Activated naive CD4-positive, alpha-beta T cell treated with anti-CD3 and anti-CD28 coated beads, Interleukin-2, amount 50 U/mL, for 24 hours (primary cell): ENCODE data around the gene RDH16.

ENCODE experiments used
- H3K27ac Mint-ChIP-seq: one replicate; pipeline ENCODE4 v1.8.0; 2021; ENCODE audit warnings: mild to moderate bottlenecking, mixed read lengths
- H3K27me3 Mint-ChIP-seq: one replicate; pipeline ENCODE4 v1.8.0; 2021; ENCODE audit warnings: mixed read lengths
- H3K36me3 Mint-ChIP-seq: one replicate; pipeline ENCODE4 v1.8.0; 2021; ENCODE audit warnings: mixed read lengths
- H3K4me1 Mint-ChIP-seq: one replicate; pipeline ENCODE4 v1.8.0; 2021; ENCODE audit warnings: mixed read lengths
- H3K4me3 Mint-ChIP-seq: one replicate; pipeline ENCODE4 v1.8.0; 2021; ENCODE audit warnings: mild to moderate bottlenecking, mixed read lengths
- H3K9me3 Mint-ChIP-seq: one replicate; pipeline ENCODE4 v1.8.0; 2021; ENCODE audit warnings: mixed read lengths

RDH16 gene, protein sequence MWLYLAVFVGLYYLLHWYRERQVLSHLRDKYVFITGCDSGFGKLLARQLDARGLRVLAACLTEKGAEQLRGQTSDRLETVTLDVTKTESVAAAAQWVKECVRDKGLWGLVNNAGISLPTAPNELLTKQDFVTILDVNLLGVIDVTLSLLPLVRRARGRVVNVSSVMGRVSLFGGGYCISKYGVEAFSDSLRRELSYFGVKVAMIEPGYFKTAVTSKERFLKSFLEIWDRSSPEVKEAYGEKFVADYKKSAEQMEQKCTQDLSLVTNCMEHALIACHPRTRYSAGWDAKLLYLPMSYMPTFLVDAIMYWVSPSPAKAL

DNA sequence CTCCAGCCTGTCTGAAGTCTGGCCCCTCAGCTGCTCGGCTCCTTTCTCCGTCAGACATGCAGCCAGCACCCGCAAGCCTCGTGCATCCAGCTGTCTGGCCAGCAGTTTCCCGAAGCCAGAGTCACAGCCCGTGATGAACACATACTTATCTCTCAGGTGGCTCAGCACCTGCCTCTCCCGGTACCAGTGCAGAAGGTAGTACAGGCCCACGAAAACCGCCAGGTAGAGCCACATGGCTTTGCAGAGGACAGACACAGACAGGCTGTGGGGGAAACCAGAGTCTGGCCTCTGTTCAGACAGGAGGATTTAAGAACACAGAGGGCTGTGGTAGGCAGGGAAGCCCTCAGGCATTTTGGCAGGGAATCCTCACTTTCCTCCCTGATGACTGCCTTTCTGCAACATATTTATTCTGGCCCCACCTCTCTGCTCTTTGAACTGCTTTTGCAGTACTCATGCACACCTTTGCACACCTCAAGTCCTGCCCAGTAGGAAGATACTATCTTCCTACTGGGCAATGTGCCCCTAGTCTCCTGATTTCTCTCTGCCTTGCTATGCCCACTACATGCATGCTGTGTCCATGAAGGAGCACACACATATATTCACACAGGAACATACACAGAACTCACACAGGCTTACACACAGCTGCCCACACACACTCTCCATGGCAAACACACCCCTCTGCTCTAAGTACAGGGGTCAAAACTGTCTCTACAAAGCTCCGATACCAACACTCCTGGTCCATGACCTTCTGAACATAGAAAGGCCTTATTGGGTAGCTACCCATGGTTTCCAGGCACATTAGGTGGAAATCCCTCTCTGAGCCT, at the start of gene RDH16:
Gene RDH16 (minus strand): TSS at position 380 of the 824 bp plus-strand sequence. CDS start 146 bp downstream, at position 234.
- peaks cover 2% of the 10 kb centered on the region for H3K36me3 Mint-ChIP-seq
- H3K4me1 Mint-ChIP-seq: no peaks in the 10 kb centered on the region
- H3K4me3 Mint-ChIP-seq: no peak within 1 kb of the TSS
- H3K9me3 Mint-ChIP-seq: no peaks in the 10 kb centered on the region
- no peaks in the 10 kb centered on the region for H3K27me3 Mint-ChIP-seq
- H3K27ac Mint-ChIP-seq: no peak within 1 kb of the TSS

DNA sequence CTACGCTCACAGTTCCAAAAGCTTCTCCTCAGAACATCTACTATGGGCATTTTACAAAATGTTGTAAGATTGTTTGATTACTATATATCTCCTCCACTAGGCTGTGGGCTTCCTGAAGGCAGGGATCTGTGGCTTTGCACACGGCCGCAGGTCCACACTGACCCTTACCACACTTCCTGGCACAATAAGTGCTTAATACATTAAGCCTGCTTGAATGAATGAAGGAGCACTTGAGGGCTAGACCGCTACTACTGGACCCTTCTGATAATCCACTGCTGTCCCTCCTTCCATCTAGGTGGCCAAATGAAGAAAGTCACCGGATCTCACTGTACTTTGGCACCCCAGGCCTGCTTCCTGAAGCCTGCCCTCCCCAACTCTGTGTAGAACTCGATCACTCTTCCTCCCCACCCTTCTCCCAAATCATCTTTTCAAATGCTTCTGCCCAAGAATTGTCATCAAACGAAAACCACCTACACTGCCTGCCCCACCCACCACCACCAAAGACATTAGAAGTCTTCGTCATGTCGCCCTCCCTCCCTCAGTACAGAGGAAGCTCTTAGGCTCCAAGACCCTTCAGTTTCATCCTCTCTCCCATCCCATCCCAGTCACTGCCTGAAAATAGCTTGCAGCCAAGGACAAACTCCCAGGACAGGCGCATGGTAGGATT, 49.5 kb upstream of the RDH16 start:
- Mint-ChIP-seq H3K36me3 (peaks cover 12% of the 10 kb centered on the region), H3K27me3 (no peaks in the 10 kb centered on the region), H3K9me3 (no peaks in the 10 kb centered on the region), H3K27ac (peak overlapping the region; percentile 99), H3K4me1 (peaks cover 76% of the 10 kb centered on the region), H3K4me3 (peak overlapping the region; percentile 91)

- Mint-ChIP-seq H3K9me3 (no peaks in the 10 kb centered on the region), H3K27me3 (no peaks in the 10 kb centered on the region), H3K4me1 (peaks cover 76% of the 10 kb centered on the region), H3K4me3 (peak within 1 kb of the TSS; percentile 95), H3K36me3 (peaks cover 12% of the 10 kb centered on the region), H3K27ac (peak within 1 kb of the TSS; percentile 99)
Observed at GRCh38 chr12:57005980-57006808, 48.8 kb upstream of the RDH16 start, which contains the start of gene ZBTB39. Gene ZBTB39 (minus strand): TSS chr12:57006546. CDS start chr12:57004917, 1,629 bp downstream.

DNA sequence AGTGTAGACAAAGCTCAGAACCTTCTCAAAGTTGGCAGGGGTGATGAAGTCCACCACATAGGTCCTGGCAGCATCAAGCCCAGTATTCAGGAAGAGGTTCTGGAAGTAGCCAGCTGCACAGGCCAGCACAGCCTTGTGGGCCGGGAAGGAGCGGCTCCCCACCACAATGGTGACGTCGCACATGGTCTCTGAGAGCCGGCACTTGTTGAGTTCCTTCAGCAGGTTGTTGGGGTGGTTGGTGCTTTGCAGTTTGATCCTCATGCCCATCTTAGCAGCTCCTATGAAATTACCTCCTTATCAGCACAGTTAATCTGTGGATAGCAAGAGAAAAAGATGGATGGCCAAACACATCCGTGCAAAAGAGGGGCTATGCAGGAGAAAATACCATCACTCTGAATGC, 47.2 kb upstream of the RDH16 start:
- Mint-ChIP-seq H3K27me3 (no peaks in the 10 kb centered on the region), H3K9me3 (no peaks in the 10 kb centered on the region), H3K4me3 (peak overlapping the region; percentile 95), H3K27ac (no peak overlapping the region), H3K36me3 (peaks cover 12% of the 10 kb centered on the region), H3K4me1 (peaks cover 77% of the 10 kb centered on the region)

DNA sequence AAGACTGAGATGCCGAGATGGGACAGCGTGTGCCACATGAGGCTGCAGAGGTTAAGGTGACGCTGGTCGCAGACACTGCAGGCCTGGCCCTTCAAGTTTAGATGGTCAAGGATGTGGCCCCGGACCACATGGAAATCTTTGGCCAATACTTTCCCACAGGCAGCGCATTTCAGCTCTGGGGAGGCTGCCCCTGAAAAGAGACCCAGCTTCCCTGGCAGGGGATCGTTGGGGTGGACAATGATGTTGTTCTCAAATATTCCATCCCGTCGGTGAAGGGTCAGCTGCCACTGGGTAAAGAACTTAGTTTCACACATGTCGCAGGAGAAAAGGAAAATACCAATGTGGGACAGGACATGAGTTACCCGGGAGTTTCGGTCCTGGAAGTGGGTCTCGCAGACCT, 46.0 kb upstream of the RDH16 start:
- no peak overlapping the region for H3K4me3 Mint-ChIP-seq
- peaks cover 83% of the 10 kb centered on the region for H3K4me1 Mint-ChIP-seq
- H3K27me3 Mint-ChIP-seq: no peaks in the 10 kb centered on the region
- no peak overlapping the region for H3K27ac Mint-ChIP-seq
- no peaks in the 10 kb centered on the region for H3K9me3 Mint-ChIP-seq
- H3K36me3 Mint-ChIP-seq: peaks cover 15% of the 10 kb centered on the region

DNA sequence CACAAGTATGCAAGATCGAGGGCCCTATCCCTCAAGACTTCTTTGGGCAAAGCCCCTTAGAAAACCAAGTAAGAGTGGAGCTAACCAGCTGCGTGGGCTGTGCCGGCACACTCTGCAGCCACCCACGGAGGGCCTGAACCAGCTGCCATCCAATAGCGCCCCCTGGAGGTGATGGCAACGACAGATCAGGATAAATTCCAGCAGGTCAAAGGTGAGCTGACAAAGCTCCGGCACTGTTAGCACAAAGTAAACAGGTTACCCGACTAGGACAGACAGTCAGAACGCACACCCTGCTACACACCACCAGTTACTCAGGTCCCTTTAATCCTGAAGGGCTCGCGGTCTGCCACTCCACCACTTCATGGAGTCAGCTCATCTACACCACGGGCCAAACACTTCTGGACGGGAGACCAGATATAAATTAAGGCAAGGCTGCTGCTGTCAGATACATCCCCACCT, 44.1 kb upstream of the RDH16 start:
- Mint-ChIP-seq H3K27me3 (no peaks in the 10 kb centered on the region), H3K4me3 (peak overlapping the region; percentile 33), H3K27ac (peak overlapping the region; percentile 57), H3K4me1 (peaks cover 72% of the 10 kb centered on the region), H3K36me3 (peaks cover 18% of the 10 kb centered on the region), H3K9me3 (no peaks in the 10 kb centered on the region)

DNA sequence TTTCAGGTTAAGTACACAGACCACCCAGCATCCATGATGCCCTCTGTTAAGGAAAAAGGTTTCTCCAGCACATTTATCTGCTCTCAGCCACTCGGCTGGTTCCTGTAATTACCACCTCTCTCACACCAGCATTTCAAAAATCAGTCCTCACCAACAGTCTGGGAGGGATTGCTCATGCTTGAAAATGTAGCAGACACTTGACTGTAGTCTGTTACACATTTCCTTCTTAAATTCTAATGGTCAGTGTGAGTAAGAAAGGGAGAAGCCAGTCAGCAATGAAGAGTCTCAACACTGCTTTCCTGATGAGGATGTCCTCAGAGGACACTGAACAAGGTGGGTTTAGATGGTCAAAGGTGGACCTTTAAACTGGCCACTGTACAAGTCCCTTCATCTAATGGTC, 43.0 kb upstream of the RDH16 start:
- Mint-ChIP-seq H3K4me3 (peak overlapping the region; percentile 5), H3K4me1 (peaks cover 67% of the 10 kb centered on the region), H3K27me3 (no peaks in the 10 kb centered on the region), H3K27ac (no peak overlapping the region), H3K36me3 (peaks cover 18% of the 10 kb centered on the region), H3K9me3 (no peaks in the 10 kb centered on the region)

DNA sequence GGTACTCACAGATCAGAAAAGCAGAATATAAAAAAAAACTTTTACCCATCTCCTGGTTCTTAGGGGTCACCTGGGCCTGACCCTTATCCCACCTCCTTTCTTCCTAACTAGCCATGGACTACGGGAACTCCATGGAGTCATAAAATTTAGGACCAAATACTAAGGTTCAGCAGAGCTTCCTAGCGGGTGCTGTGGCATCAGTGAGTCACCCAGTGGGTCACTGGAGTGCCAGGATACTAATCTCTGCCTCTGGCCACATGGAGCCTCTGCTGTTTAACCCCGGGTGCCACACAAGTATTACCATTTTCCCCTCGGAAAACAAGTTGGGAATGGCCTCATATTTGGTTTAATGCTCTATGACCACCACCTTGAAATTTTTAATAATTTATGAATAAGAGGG, 42.0 kb upstream of the RDH16 start:
- H3K9me3 Mint-ChIP-seq: no peaks in the 10 kb centered on the region
- peaks cover 58% of the 10 kb centered on the region for H3K4me1 Mint-ChIP-seq
- peak overlapping the region; percentile 92 for H3K27ac Mint-ChIP-seq
- H3K36me3 Mint-ChIP-seq: peaks cover 18% of the 10 kb centered on the region
- no peak overlapping the region for H3K4me3 Mint-ChIP-seq
- no peaks in the 10 kb centered on the region for H3K27me3 Mint-ChIP-seq

DNA sequence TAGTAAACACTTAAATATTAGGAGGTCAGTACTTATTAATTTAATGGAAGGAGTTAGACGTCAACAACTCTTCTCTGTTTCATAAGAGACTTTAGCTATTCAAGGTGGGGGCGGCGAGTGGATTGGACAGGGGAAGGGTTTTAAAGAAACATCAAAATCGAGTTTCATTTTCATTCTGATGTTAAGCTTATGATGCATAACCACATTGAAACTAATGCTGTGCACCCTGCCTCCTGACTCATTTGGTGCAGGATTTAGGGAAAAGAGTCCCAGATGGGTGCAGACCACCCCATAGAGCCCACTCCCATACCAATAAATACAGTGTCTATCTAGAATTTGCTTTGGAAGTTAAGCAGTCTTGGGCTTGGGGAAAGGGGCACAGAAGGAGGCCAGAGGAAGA, 41.6 kb upstream of the RDH16 start:
- Mint-ChIP-seq H3K27me3 (no peaks in the 10 kb centered on the region), H3K27ac (peak overlapping the region; percentile 92), H3K9me3 (no peaks in the 10 kb centered on the region), H3K4me1 (peaks cover 53% of the 10 kb centered on the region), H3K4me3 (peak overlapping the region; percentile 74), H3K36me3 (peaks cover 14% of the 10 kb centered on the region)

DNA sequence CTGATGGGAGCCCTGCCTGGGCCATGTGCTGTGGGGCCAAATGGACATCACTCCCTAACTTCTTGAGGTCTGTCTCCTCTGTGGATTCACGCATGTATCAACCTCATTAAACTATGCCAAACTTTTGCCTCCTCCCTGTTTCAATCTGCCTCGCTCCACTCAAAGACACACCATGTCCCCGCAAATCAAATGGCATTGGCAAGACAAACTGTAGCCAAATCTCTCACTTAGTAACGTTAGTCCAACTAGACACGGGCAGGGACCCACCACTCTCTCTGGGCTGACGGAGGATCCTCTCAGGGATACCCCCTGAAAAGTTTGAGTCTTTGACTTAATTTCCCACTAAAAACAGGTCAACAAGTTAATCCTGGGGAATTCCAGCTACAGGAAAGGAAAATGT, 40.9 kb upstream of the RDH16 start:
- H3K9me3 Mint-ChIP-seq: no peaks in the 10 kb centered on the region
- H3K27ac Mint-ChIP-seq: peak overlapping the region; percentile 38
- peak overlapping the region; percentile 51 for H3K4me3 Mint-ChIP-seq
- peaks cover 50% of the 10 kb centered on the region for H3K4me1 Mint-ChIP-seq
- peaks cover 10% of the 10 kb centered on the region for H3K36me3 Mint-ChIP-seq
- no peaks in the 10 kb centered on the region for H3K27me3 Mint-ChIP-seq

- H3K27ac Mint-ChIP-seq: no peak overlapping the region
- H3K27me3 Mint-ChIP-seq: no peaks in the 10 kb centered on the region
- H3K36me3 Mint-ChIP-seq: peaks cover 6% of the 10 kb centered on the region
- peaks cover 44% of the 10 kb centered on the region for H3K4me1 Mint-ChIP-seq
- H3K4me3 Mint-ChIP-seq: no peak overlapping the region
- no peaks in the 10 kb centered on the region for H3K9me3 Mint-ChIP-seq
Observed at GRCh38 chr12:56996793-56997545, 39.6 kb upstream of the RDH16 start.

- Mint-ChIP-seq H3K4me3 (no peak overlapping the region), H3K27me3 (no peaks in the 10 kb centered on the region), H3K27ac (no peak overlapping the region)
Observed at GRCh38 chr12:56995930-56996496, 38.6 kb upstream of the RDH16 start.

DNA sequence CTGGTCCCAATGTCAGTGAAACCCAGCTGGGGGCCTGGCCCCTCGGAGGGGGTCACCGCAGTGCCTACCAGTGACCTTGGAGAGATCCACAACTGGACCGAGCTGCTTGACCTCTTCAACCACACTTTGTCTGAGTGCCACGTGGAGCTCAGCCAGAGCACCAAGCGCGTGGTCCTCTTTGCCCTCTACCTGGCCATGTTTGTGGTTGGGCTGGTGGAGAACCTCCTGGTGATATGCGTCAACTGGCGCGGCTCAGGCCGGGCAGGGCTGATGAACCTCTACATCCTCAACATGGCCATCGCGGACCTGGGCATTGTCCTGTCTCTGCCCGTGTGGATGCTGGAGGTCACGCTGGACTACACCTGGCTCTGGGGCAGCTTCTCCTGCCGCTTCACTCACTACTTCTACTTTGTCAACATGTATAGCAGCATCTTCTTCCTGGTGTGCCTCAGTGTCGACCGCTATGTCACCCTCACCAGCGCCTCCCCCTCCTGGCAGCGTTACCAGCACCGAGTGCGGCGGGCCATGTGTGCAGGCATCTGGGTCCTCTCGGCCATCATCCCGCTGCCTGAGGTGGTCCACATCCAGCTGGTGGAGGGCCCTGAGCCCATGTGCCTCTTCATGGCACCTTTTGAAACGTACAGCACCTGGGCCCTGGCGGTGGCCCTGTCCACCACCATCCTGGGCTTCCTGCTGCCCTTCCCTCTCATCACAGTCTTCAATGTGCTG, 38.0 kb upstream of the RDH16 start:
- peaks cover 37% of the 10 kb centered on the region for H3K4me1 Mint-ChIP-seq
- no peak overlapping the region for H3K4me3 Mint-ChIP-seq
- no peaks in the 10 kb centered on the region for H3K9me3 Mint-ChIP-seq
- no peaks in the 10 kb centered on the region for H3K27me3 Mint-ChIP-seq
- peaks cover 6% of the 10 kb centered on the region for H3K36me3 Mint-ChIP-seq
- no peak overlapping the region for H3K27ac Mint-ChIP-seq

More at GRCh38 chr12:56995930-56996496, 38.6 kb upstream of the RDH16 start:
- peaks cover 42% of the 10 kb centered on the region for H3K4me1 Mint-ChIP-seq
- no peaks in the 10 kb centered on the region for H3K9me3 Mint-ChIP-seq
- H3K36me3 Mint-ChIP-seq: peaks cover 6% of the 10 kb centered on the region
